DOHH2 (cell line): ENCODE measurements around the gene ABLIM2.

Experiments used
- H3F3A ChIP-seq: fragments of 200-600 bp; sonication (generic), shearing (Covaris generic); 2 replicates; pipeline ENCODE4 v1.6.0; 2016; ENCODE audit warnings: antibody characterized with exemption, mild to moderate bottlenecking; ENCODE audit not compliant: control insufficient read depth, insufficient read depth
- H3K27ac ChIP-seq: fragments of 200-600 bp; sonication (generic); 2 replicates; pipeline ENCODE4 v1.5.1; 2014; ENCODE audit warnings: low read depth, mild to moderate bottlenecking, low read length, moderate library complexity
- H3K27me3 ChIP-seq: fragments of 200-600 bp; sonication (generic); 2 replicates; pipeline ENCODE4 v1.6.1; 2014; ENCODE audit warnings: mild to moderate bottlenecking, low read length, mixed read lengths; ENCODE audit not compliant: control insufficient read depth
- H3K36me3 ChIP-seq: fragments of 200-600 bp; sonication (generic); 2 replicates; pipeline ENCODE4 v1.6.1; 2014; ENCODE audit warnings: mild to moderate bottlenecking, low read length, moderate library complexity, mixed read lengths; ENCODE audit not compliant: control insufficient read depth
- H3K4me1 ChIP-seq: fragments of 200-600 bp; sonication (generic); 2 replicates; pipeline ENCODE4 v1.6.1; 2014; ENCODE audit warnings: mild to moderate bottlenecking, low read length, mixed read lengths; ENCODE audit not compliant: control insufficient read depth
- H3K4me2 ChIP-seq: fragments of 200-600 bp; sonication (generic); 2 replicates; pipeline ENCODE4 v1.6.0; 2014; ENCODE audit warnings: mild to moderate bottlenecking, low read length, moderate library complexity
- H3K4me3 ChIP-seq: fragments of 200-600 bp; sonication (generic); 2 replicates; pipeline ENCODE4 v1.5.1; 2014; ENCODE audit warnings: mild to moderate bottlenecking, low read length, mixed read lengths
- H3K79me2 ChIP-seq: fragments of 200-600 bp; sonication (generic); 2 replicates; pipeline ENCODE4 v1.6.1; 2014; ENCODE audit warnings: mild to moderate bottlenecking, low read length, mixed read lengths; ENCODE audit not compliant: control insufficient read depth
- H3K9me2 ChIP-seq: fragments of 200-600 bp; sonication (generic); replicated peaks from 2 replicates; pipeline ENCODE4 v1.6.1; 2014; ENCODE audit warnings: mild to moderate bottlenecking, low read length, mixed read lengths; ENCODE audit not compliant: control insufficient read depth
- H3K9me3 ChIP-seq: fragments of 200-600 bp; sonication (generic); 2 replicates; pipeline ENCODE4 v1.6.1; 2014; ENCODE audit warnings: antibody characterized with exemption, low read length, mixed read lengths; ENCODE audit not compliant: control insufficient read depth, insufficient read depth
- H4K20me1 ChIP-seq: fragments of 200-600 bp; sonication (generic); 2 replicates; pipeline ENCODE4 v1.6.0; 2014; ENCODE audit warnings: low read depth, mild to moderate bottlenecking, antibody characterized with exemption, low read length, moderate library complexity; ENCODE audit not compliant: control insufficient read depth, insufficient read depth
- CTCF ChIP-seq: fragments of 200-600 bp; sonication (generic); IDR thresholded peaks from one replicate; pipeline ENCODE4 v1.5.1; 2014; ENCODE audit warnings: antibody characterized with exemption, mild to moderate bottlenecking, low read depth, low read length; ENCODE audit not compliant: poor library complexity, severe bottlenecking
- EZH2phosphoT487 ChIP-seq: fragments of 200-600 bp; sonication (generic); IDR thresholded peaks from 2 replicates; pipeline ENCODE4 v1.6.1; 2017; ENCODE audit warnings: borderline replicate concordance, mild to moderate bottlenecking, antibody characterized with exemption, low read length, moderate library complexity, mixed read lengths

ABLIM2 gene

GRCh38 chr4:8078109-8078494 is 80.5 kb downstream of the ABLIM2 start:
- Histone ChIP-seq H3K4me2 (no peak overlapping the region), H4K20me1 (no peaks in the 10 kb centered on the region)

GRCh38 chr4:8077181-8078108 is 81.2 kb downstream of the ABLIM2 start:
- Histone ChIP-seq H3K79me2 (no peaks in the 10 kb centered on the region), H3K9me3 (no peaks in the 10 kb centered on the region), H3K36me3 (no peaks in the 10 kb centered on the region), H3F3A (no peaks in the 10 kb centered on the region), H3K4me3 (no peak overlapping the region), H3K9me2 (no peaks in the 10 kb centered on the region), H3K27ac (no peak overlapping the region), H3K27me3 (no peaks in the 10 kb centered on the region), H3K4me2 (no peak overlapping the region), H3K4me1 (peaks cover 17% of the 10 kb centered on the region), H4K20me1 (no peaks in the 10 kb centered on the region)
- TF ChIP-seq CTCF, result no peak
- TF ChIP-seq EZH2phosphoT487, result no peak

More at GRCh38 chr4:8078109-8078494, 80.5 kb downstream of the ABLIM2 start:
- H3K4me1 ChIP-seq, result peaks cover 23% of the 10 kb centered on the region
- no peaks in the 10 kb centered on the region for H3K79me2 ChIP-seq
- no peaks in the 10 kb centered on the region for H3K36me3 ChIP-seq
- no peak overlapping the region for H3K27ac ChIP-seq
- H3K9me2 ChIP-seq, result no peaks in the 10 kb centered on the region
- no peak overlapping the region for H3K4me3 ChIP-seq
- no peak for TF ChIP-seq EZH2phosphoT487
- TF ChIP-seq CTCF, result no peak
- H3K9me3 ChIP-seq, result no peaks in the 10 kb centered on the region
- H3K27me3 ChIP-seq, result no peaks in the 10 kb centered on the region
- H3F3A ChIP-seq, result no peaks in the 10 kb centered on the region

GRCh38 chr4:8076023-8076422 is 82.6 kb downstream of the ABLIM2 start:
- no peaks in the 10 kb centered on the region for H3K9me2 ChIP-seq
- no peaks in the 10 kb centered on the region for H3K27me3 ChIP-seq
- H3K4me3 ChIP-seq, result no peak overlapping the region
- H3K4me1 ChIP-seq, result peaks cover 2% of the 10 kb centered on the region
- TF ChIP-seq EZH2phosphoT487, result no peak
- no peak for TF ChIP-seq CTCF
- H3K79me2 ChIP-seq, result no peaks in the 10 kb centered on the region
- H3F3A ChIP-seq, result no peaks in the 10 kb centered on the region
- H3K27ac ChIP-seq, result no peak overlapping the region
- no peak overlapping the region for H3K4me2 ChIP-seq
- no peaks in the 10 kb centered on the region for H4K20me1 ChIP-seq
- no peaks in the 10 kb centered on the region for H3K9me3 ChIP-seq
- H3K36me3 ChIP-seq, result no peaks in the 10 kb centered on the region
